ENCODE results near the gene TSKU. TPM values are rescaled to one million over a fixed set of nuclear protein-coding genes. Genes with fewer than 3 reads are reported as not detected.
A peak's percentile ranks its signal among the peaks of the same experiment; 100 is the strongest.
"Not testable (repeated sequence)": the region's sequence is repeated elsewhere in the genome, so short reads cannot be mapped to it uniquely, and the experiment has no call there.

Gene TSKU
- total RNA-seq, 4 donors from 2014 or later = 140 to 385 (median 202) TPM

DNA sequence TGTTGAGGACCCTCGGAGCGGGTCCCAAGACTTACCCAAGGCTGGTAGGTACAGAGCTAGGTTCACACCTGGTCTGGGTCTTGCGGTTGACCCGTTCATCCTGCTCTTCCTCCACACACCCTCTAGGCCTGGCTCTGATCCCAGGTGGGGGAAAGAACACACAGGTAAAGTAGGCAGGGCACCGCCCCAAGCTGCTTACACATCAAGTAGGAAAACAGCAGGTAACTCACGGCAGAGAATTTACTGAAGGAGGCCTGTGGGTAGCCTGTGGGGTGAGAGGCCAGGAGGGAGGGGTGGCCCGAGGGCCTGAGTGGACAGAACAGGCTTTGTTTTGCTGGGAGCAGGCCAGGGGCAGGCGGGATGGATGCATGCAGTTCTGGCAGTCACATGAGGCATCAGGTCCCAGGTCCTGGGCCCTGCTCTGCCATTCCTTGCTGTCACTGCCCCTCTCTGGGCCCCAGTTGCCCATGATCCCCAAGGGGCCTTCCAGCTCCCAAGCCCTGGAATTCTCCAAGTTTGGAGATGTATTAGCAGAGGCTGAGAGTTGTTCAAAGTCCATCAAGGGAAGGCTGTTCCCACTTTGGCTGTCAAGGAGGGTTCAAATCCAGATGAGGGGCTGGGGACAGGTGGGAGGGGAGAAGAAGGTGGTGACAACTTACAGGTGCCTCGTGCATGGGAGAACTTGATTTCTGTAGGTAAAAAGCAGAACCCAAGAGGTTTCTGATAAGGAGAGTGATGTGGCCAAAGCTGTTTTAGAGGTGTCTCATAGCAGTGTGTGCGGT is 5.7 kb downstream of the TSKU start:
- Histone ChIP-seq H3K27me3 (no peaks in the 10 kb centered on the region), H3K4me1 (peaks cover 0 to 83% (median 46%) of the 10 kb centered on the region in 4 donors), H3K9me3 (peaks cover 0 to 6% (median 0%) of the 10 kb centered on the region in 4 donors), H3K27ac (peak overlapping the region; percentile 18 to 96 (median 80)), H3K36me3 (peaks cover 0 to 5% (median 0%) of the 10 kb centered on the region in 3 donors), H3K4me3 (peak overlapping the region in 1 of 4 donors; percentile 85)
- 58 to 65% methylated on average over 9 to 10 of the region's 10 CpGs for WGBS, 2 donors
- TF ChIP-seq EP300 (IDR thresholded peaks at IDR 0.05) (no peak), POLR2A (IDR thresholded peaks at IDR 0.05) (no peak)
- TF ChIP-seq, protein P1, sequence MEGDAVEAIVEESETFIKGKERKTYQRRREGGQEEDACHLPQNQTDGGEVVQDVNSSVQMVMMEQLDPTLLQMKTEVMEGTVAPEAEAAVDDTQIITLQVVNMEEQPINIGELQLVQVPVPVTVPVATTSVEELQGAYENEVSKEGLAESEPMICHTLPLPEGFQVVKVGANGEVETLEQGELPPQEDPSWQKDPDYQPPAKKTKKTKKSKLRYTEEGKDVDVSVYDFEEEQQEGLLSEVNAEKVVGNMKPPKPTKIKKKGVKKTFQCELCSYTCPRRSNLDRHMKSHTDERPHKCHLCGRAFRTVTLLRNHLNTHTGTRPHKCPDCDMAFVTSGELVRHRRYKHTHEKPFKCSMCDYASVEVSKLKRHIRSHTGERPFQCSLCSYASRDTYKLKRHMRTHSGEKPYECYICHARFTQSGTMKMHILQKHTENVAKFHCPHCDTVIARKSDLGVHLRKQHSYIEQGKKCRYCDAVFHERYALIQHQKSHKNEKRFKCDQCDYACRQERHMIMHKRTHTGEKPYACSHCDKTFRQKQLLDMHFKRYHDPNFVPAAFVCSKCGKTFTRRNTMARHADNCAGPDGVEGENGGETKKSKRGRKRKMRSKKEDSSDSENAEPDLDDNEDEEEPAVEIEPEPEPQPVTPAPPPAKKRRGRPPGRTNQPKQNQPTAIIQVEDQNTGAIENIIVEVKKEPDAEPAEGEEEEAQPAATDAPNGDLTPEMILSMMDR (IDR thresholded peaks at IDR 0.05) = no peak
- no peak for DNase-seq (ENCODE audit: low spot score in 2 of 2)

DNA sequence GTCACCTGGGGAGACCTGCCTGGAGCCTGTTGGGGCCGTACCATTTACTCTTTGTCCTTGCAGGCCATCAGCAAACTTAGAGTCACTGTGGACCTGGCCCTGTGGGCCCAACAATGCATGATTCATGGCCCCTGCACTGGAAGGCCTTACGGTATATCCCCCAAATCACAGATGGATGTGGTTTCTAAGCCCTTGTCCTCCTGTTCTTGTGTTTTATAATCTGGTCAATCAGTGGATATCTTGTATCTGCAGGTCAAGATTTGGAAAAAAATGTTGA is 6.2 kb downstream of the TSKU start:
- WGBS, 2 donors = 68 to 69% methylated on average over 2 of the region's 2 CpGs
- no peak for TF ChIP-seq POLR2A (IDR thresholded peaks at IDR 0.05)
- no peak for TF ChIP-seq EP300 (IDR thresholded peaks at IDR 0.05)
- TF ChIP-seq, protein P1 (IDR thresholded peaks at IDR 0.05) = no peak
- Histone ChIP-seq H3K36me3 (peaks cover 0 to 5% (median 0%) of the 10 kb centered on the region in 3 donors), H3K27ac (peak overlapping the region; percentile 18 to 96 (median 80)), H3K9me3 (peaks cover 0 to 6% (median 0%) of the 10 kb centered on the region in 4 donors), H3K4me1 (peaks cover 0 to 88% (median 49%) of the 10 kb centered on the region in 4 donors), H3K27me3 (no peaks in the 10 kb centered on the region), H3K4me3 (no peak overlapping the region)
- DNase-seq (ENCODE audit: low spot score in 2 of 2) = no peak

DNA sequence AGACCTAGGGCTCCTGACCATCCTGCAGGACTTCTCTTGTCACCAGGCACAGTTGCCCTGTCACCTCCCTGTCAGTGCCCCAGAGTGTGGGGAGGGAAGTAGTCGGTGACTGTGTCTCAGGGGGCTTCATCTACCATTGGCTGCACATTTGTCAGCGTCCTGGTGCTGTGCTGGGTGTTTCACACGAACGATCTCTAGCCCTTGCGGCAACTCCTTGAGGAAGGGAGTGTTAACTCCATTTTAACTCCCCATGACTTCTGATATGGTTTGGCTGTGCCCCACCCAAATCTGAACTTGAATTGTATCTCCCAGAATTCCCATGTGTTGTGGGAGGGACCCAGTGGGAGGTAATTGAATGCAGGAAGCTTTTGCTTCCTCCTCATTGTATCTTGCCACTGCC is 7.1 kb downstream of the TSKU start:
- no peak for DNase-seq (ENCODE audit: low spot score in 2 of 2)
- peak overlapping the region in 2 of 4 donors; percentile 94 to 96 for H3K27ac ChIP-seq
- 85 to 91% methylated on average over 5 of the region's 5 CpGs for WGBS, 2 donors

DNA sequence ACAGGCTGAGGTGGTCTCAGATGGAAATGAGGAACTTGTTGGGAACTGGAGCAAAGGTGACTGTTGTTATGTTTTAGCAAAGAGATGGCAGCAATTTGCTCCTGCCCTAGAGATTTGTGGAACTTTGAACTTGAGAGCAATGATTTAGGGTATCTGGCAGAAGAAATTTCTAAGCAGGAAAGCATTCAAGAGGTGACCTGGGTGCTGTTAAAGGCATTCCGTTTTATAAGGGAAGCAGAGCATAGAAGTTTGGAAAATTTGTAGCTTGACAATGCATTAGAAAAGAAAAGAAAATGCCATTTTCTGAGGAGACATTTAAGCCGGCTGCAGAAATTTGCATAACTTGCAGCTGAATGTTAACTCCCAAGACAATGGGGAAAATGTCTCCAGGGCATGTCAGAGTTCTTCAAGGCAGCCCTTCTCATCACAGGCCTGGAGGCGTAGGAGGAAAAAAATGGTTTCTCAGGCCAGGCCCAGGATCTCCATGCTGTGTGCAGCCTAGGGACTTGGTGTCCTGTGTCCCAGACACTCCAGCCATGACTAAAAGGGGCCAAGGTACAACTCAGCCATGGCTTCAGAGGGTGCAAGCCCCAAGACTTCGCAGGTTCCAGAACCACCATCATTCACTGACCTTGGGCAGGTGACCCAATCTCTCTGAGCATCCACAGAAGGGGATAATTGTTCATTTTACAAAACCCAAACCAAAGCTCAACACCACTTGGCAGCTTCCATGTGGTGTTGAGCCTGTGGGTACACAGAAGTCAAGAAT is 8.0 kb downstream of the TSKU start:
- H3K36me3 ChIP-seq = peaks cover 0 to 13% (median 0%) of the 10 kb centered on the region in 3 donors
- H3K27ac ChIP-seq = peak overlapping the region in 2 of 4 donors; percentile 34 to 94
- not testable (repeated sequence) for H3K9me3 ChIP-seq; DNase-seq (ENCODE audit: low spot score in 2 of 2); H3K4me3 ChIP-seq; H3K27me3 ChIP-seq
- peaks cover 0 to 98% (median 44%) of the 10 kb centered on the region in 4 donors for H3K4me1 ChIP-seq
- 66 to 79% methylated on average over 4 of the region's 4 CpGs for WGBS, 2 donors

More for the DNA sequence above, 7.1 kb downstream of the TSKU start:
- Histone ChIP-seq H3K9me3 (peaks cover 0 to 6% (median 0%) of the 10 kb centered on the region in 4 donors), H3K4me1 (peaks cover 0 to 97% (median 48%) of the 10 kb centered on the region in 4 donors), H3K27me3 (no peaks in the 10 kb centered on the region), H3K36me3 (peaks cover 0 to 5% (median 0%) of the 10 kb centered on the region in 3 donors), H3K4me3 (no peak overlapping the region)
- no peak for TF ChIP-seq EP300 (IDR thresholded peaks at IDR 0.05)
- TF ChIP-seq, protein P1 (IDR thresholded peaks at IDR 0.05) = no peak
- TF ChIP-seq POLR2A (IDR thresholded peaks at IDR 0.05) = no peak

DNA sequence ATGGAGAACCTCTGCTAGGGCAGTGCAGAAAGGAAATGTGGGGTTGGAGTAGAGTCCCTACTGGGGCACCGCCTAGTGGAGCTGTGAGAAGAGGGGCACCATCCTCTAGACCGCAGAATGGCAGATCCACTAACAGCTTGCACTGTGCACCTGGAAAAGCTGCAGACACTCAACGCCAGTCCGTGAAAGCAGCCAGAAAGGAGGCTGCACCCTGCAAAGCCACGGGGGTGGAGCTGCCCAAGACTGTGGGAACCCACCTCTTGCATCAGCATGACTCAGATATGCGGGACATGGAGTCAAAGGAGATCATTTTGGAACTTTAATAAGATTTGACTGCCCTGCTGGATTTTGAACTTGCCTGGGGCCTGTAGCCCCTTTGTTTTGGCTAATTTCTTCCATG is 8.7 kb downstream of the TSKU start:
- Histone ChIP-seq H3K4me1 (peaks cover 0 to 98% (median 40%) of the 10 kb centered on the region in 4 donors), H3K27me3 (no peaks in the 10 kb centered on the region), H3K4me3 (no peak overlapping the region), H3K9me3 (peaks cover 0 to 6% (median 0%) of the 10 kb centered on the region in 4 donors), H3K36me3 (peaks cover 0 to 19% (median 0%) of the 10 kb centered on the region in 3 donors), H3K27ac (peak overlapping the region in 3 of 4 donors; percentile 12 to 94 (median 77))
- no peak for DNase-seq (ENCODE audit: low spot score in 2 of 2)
- 76 to 82% methylated on average over 6 of the region's 6 CpGs for WGBS, 2 donors
- TF ChIP-seq EP300 (IDR thresholded peaks at IDR 0.05) = peak in 1 of 2 donors; percentile 40
- TF ChIP-seq, protein P1 (IDR thresholded peaks at IDR 0.05) = no peak
